Common myeloid progenitor, CD34-positive (primary cell): ENCODE data around the gene MTCH1.

ENCODE experiments used
- CTCF ChIA-PET: fragments of 350-600 bp; sonication (Branson Sonifier 250); formaldehyde crosslinking; loops from one replicate; lab custom pipeline; 2021; ENCODE audit warnings: antibody characterized with exemption; lab: Charles Lee
- POLR2A ChIA-PET: fragments of 350-600 bp; sonication (Branson Sonifier 250); formaldehyde crosslinking; loops from one replicate; lab custom pipeline; 2021; ENCODE audit warnings: antibody characterized with exemption; lab: Charles Lee
- DNase-seq, 3 donors: peaks; one replicate each; pipeline versions ENCODE4 v3.0.0 to v3.0.0-alpha.2; 2013
- H3K27ac ChIP-seq, 2 experiments: 1 replicate in 1 of 2; 2 replicates in 1 of 2; pipeline ENCODE4 v1.7.0; 2013; ENCODE audit warnings: inconsistent platforms in 2 of 2, low read length in 2 of 2, mild to moderate bottlenecking in 2 of 2, low read depth in 1 of 2, moderate library complexity in 1 of 2; ENCODE audit not compliant: severe bottlenecking in 2 of 2, insufficient read depth in 1 of 2, poor library complexity in 1 of 2
- H3K27me3 ChIP-seq, 5 experiments: replicated peaks in 2 of 5; 1 replicate in 3 of 5; 2 replicates in 2 of 5; pipeline versions ENCODE4 v1.6.1 to v1.7.0; 2013; ENCODE audit warnings: low read length in 4 of 5, mild to moderate bottlenecking in 2 of 5, moderate library complexity in 2 of 5, inconsistent platforms in 1 of 5; ENCODE audit not compliant: insufficient read depth in 5 of 5, control insufficient read depth in 4 of 5
- H3K36me3 ChIP-seq, 4 experiments: 1 replicate in 2 of 4; 2 replicates in 2 of 4; pipeline versions ENCODE4 v1.6.1 to v1.7.0; 2013; ENCODE audit warnings: low read length in 3 of 4, control low read depth in 1 of 4, mild to moderate bottlenecking in 1 of 4; ENCODE audit not compliant: control insufficient read depth in 4 of 4, insufficient read depth in 4 of 4
- H3K4me1 ChIP-seq, 4 experiments: 1 replicate in 3 of 4; 2 replicates in 1 of 4; pipeline versions ENCODE4 v1.6.1 to v1.7.1; 2013; ENCODE audit warnings: low read length in 3 of 4, mild to moderate bottlenecking in 3 of 4, control low read depth in 1 of 4, inconsistent platforms in 1 of 4, moderate library complexity in 1 of 4; ENCODE audit not compliant: control insufficient read depth in 4 of 4, insufficient read depth in 4 of 4; ENCODE audit errors: control extremely low read depth in 1 of 4
- H3K4me3 ChIP-seq, 7 experiments: 1 replicate in 4 of 7; 2 replicates in 3 of 7; pipeline versions ENCODE4 v1.5.1 to v1.7.0; 2013; ENCODE audit warnings: mild to moderate bottlenecking in 7 of 7, low read length in 6 of 7, moderate library complexity in 6 of 7, inconsistent platforms in 2 of 7, low read depth in 2 of 7, control low read depth in 1 of 7; ENCODE audit not compliant: insufficient read depth in 4 of 7, control insufficient read depth in 1 of 7; ENCODE audit errors: extremely low read depth in 1 of 7
- H3K9me3 ChIP-seq, 5 experiments: 1 replicate in 4 of 5; 2 replicates in 1 of 5; pipeline versions ENCODE4 v1.6.1 to v1.7.1; 2013; ENCODE audit warnings: low read length in 4 of 5, mild to moderate bottlenecking in 2 of 5, inconsistent platforms in 1 of 5, low read depth in 1 of 5, moderate library complexity in 1 of 5; ENCODE audit not compliant: control insufficient read depth in 4 of 5, insufficient read depth in 2 of 5; ENCODE audit errors: control extremely low read depth in 1 of 5
- WGBS: methylation state at CpG from one replicate; pipeline ENCODE4 v1.1.5; 2013; ENCODE audit not compliant: insufficient coverage; 5-methylcytosine and 5-hydroxymethylcytosine counted together

MTCH1 gene

DNA sequence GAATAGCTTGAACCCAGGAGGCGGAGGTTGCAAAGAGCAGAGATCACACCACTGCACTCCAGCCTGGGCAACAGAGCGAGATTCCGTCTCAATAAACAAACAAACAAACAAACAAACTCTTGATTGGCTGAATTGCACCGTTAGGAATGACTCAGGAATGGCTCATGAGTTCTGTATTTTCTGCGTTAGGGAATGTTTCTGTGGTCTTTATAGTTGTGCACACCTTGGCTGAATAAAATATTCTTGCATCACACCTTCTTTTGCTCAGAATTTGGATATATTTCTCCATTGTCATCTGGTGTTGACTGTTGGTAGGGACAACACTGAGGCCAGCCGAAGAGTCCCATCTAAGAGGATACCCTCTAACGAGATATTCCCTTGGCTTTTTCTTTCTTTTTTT is 51.1 kb downstream of the MTCH1 start:
- H3K36me3 ChIP-seq = no peaks in the 10 kb centered on the region
- no peak for DNase-seq
- no peak overlapping the region for H3K27ac ChIP-seq
- CTCF ChIA-PET = no interaction called here
- POLR2A ChIA-PET = no interaction called here
- H3K27me3 ChIP-seq = peaks cover 0 to 20% (median 4%) of the 10 kb centered on the region in 5 experiments
- 89% methylated on average over 3 of the region's 7 CpGs for WGBS
- no peaks in the 10 kb centered on the region for H3K9me3 ChIP-seq
- no peak overlapping the region for H3K4me3 ChIP-seq
- no peaks in the 10 kb centered on the region for H3K4me1 ChIP-seq

DNA sequence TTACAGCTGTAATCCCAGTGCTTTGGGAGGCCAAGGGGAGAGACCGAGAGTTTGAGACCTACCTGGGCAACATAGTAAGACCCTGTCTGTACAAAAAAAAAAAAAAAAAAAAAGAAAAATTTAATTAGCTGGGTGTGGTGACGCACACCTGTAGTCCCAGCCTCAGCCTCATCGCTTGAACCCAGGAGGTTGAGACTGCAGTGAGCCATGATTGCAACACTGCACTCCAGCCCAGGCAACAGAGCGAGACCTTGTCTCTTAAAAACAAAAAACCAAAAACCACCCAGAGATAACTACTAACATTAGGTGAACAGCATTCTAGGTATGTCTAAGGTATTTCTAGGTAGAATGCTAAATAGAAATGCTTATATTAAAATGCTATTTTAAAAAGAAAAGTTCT is 52.5 kb downstream of the MTCH1 start:
- Histone ChIP-seq H3K4me1 (no peaks in the 10 kb centered on the region), H3K27ac (no peak overlapping the region), H3K4me3 (no peak overlapping the region), H3K36me3 (no peaks in the 10 kb centered on the region), H3K9me3 (no peaks in the 10 kb centered on the region), H3K27me3 (peaks cover 0 to 17% (median 4%) of the 10 kb centered on the region in 5 experiments)
- DNase-seq = no peak
- no CpG with 5 or more reads among the region's 4 CpGs for WGBS
- CTCF ChIA-PET = interaction anchor here (0.8 kb wide), 1 partner anchor 22 kb away, joined by 5 read pairs; no protein-coding TSS in a partner anchor
- POLR2A ChIA-PET = no interaction called here

DNA sequence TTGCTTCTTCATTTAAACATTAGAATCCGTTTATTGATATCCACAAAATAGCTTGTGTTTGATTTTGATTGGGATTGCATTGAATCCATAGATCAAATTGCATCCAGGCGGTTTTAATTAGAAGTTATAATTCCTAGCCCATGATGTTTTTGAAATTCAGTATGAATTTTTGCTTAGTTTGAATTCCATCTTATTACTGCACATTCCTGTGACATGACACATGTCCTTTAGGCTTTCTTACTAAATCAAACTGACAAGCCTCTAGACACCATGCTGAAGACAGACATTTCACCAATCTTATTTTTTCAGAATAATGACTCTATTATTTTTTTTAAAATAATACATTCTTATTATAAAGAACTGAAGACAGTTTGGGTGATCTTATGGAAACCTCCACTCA is 52.9 kb downstream of the MTCH1 start:
- Histone ChIP-seq H3K4me3 (no peak overlapping the region), H3K27me3 (peaks cover 0 to 17% (median 4%) of the 10 kb centered on the region in 5 experiments), H3K27ac (no peak overlapping the region), H3K4me1 (no peaks in the 10 kb centered on the region), H3K36me3 (no peaks in the 10 kb centered on the region), H3K9me3 (no peaks in the 10 kb centered on the region)
- ChIA-PET POLR2A (no interaction called here), CTCF (interaction anchor here (0.8 kb wide), 1 partner anchor 23 kb away, joined by 5 read pairs; no protein-coding TSS in a partner anchor)
- WGBS = no CpG with 5 or more reads among the region's 2 CpGs
- DNase-seq = no peak

DNA sequence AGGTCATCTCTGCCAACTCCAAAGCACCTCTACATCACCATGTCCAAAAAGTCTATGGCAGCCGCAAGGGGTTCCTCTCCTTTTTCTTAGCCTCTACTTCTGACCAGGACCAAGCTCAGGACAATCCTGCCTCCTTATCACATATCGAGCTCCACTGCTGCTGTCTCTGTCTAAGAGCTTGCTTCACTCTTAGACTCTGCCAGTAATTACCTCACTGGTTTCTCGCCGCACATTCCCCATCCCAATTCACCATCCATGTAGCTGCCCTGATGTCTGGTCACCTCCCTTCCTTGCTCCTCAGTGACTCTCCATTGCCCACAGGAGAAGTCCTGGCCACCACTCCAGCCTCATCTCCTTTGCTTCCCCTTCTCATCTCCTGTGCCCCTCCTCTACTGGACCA is 55.5 kb downstream of the MTCH1 start:
- ChIA-PET POLR2A (no interaction called here), CTCF (no interaction called here)
- H3K27me3 ChIP-seq = peaks cover 0 to 14% (median 3%) of the 10 kb centered on the region in 5 experiments
- peaks cover 0 to 4% (median 0%) of the 10 kb centered on the region in 4 experiments for H3K36me3 ChIP-seq
- H3K4me1 ChIP-seq = no peaks in the 10 kb centered on the region
- no peak overlapping the region for H3K4me3 ChIP-seq
- no peak overlapping the region for H3K27ac ChIP-seq
- no peak for DNase-seq
- H3K9me3 ChIP-seq = no peaks in the 10 kb centered on the region
- whole genome bisulfite sequencing = 95% methylated on average over 4 of the region's 4 CpGs

DNA sequence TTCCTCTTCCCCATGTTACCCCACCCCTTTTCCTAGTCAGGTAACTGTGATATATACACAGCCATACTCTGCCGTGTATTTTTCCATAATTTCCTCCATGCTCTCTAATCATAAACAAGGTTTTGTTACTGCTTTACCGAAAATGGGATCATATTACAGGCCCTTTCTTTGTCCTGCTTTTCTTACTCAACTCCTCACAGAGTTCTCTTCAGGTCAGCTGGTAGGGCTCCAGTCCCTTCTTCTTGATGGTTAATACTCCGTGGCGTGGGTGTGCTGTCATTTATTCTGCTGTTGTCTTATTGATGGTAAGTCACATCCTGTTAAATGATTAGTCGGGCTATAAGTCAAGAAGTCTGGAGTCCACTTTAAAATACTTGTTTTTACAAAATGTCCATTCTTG is 56.4 kb downstream of the MTCH1 start:
- no peak overlapping the region for H3K27ac ChIP-seq
- H3K27me3 ChIP-seq = peaks cover 0 to 12% (median 3%) of the 10 kb centered on the region in 5 experiments
- ChIA-PET POLR2A (no interaction called here), CTCF (no interaction called here)
- H3K4me3 ChIP-seq = no peak overlapping the region
- no peaks in the 10 kb centered on the region for H3K4me1 ChIP-seq
- no peaks in the 10 kb centered on the region for H3K9me3 ChIP-seq
- DNase-seq = no peak
- H3K36me3 ChIP-seq = peaks cover 0 to 12% (median 1%) of the 10 kb centered on the region in 4 experiments
- WGBS = 87% methylated on average over 2 of the region's 5 CpGs

DNA sequence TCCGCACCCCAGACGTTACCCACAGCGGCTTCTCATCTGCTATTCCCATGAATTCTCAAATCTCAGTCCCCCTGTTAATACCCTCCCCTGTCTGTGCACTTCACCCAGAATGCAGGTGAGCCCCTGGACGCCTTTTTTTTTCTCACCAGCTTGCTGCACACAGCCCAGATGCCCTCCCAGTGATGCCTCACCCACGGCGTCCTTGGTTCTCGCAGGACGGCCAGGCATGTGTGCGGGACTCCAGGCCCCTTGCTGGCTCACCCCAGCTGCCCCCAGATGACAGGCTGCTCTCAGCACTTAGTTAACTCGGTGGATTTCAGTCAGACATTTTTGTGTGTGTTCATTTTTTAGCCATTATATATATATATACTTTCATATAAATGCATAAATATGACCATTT is 56.8 kb downstream of the MTCH1 start:
- CTCF ChIA-PET = no interaction called here

DNA sequence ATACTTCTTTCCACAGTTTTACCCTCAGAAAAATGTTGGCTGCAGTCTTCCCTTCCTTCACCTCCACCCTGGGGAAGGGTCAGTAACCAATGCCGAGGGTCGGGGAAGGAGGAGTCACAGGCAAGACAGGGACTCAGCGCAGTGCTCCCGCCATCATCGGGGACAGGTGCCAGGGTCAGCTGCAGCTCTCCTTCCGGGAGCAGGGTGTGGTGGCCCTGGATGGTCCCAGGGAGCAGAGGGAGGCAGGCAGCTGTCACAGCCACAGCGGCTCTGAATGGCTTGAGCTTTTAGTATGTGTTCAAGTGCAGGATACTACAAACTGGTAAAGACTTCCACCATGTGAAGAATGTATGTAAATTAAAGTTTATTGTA is 57.5 kb downstream of the MTCH1 start:
- Histone ChIP-seq H3K4me3 (no peak overlapping the region), H3K27me3 (peaks cover 0 to 11% (median 3%) of the 10 kb centered on the region in 5 experiments), H3K9me3 (no peaks in the 10 kb centered on the region), H3K36me3 (peaks cover 0 to 21% (median 3%) of the 10 kb centered on the region in 4 experiments), H3K4me1 (no peaks in the 10 kb centered on the region), H3K27ac (no peak overlapping the region)
- no peak for DNase-seq
- CTCF ChIA-PET = no interaction called here
- WGBS = 99% methylated on average over 7 of the region's 7 CpGs
- POLR2A ChIA-PET = no interaction called here

More for the DNA sequence above, 56.8 kb downstream of the MTCH1 start:
- Histone ChIP-seq H3K4me1 (no peaks in the 10 kb centered on the region), H3K9me3 (no peaks in the 10 kb centered on the region), H3K4me3 (no peak overlapping the region), H3K36me3 (peaks cover 0 to 17% (median 2%) of the 10 kb centered on the region in 4 experiments), H3K27ac (no peak overlapping the region), H3K27me3 (peaks cover 0 to 12% (median 3%) of the 10 kb centered on the region in 5 experiments)
- DNase-seq = no peak
- POLR2A ChIA-PET = no interaction called here
- 100% methylated on average over 6 of the region's 10 CpGs for WGBS
